Loucy (cell line): ENCODE measurements around the gene USHBP1.

ENCODE experiments used
- H2AFZ ChIP-seq: fragments of 200-600 bp; sonication (generic); 2 replicates; pipeline ENCODE4 v1.6.0; 2016; ENCODE audit warnings: antibody characterized with exemption, mild to moderate bottlenecking, low read length, moderate library complexity
- H3F3A ChIP-seq: fragments of 200-600 bp; 2 replicates; pipeline ENCODE4 v1.6.0; 2016; ENCODE audit warnings: antibody characterized with exemption, low read depth, mild to moderate bottlenecking
- H3K27me3 ChIP-seq: fragments of 200-600 bp; sonication (generic); 2 replicates; pipeline ENCODE4 v1.6.1; 2014; ENCODE audit warnings: low read length, mild to moderate bottlenecking; ENCODE audit not compliant: insufficient read depth, poor library complexity, severe bottlenecking
- H3K36me3 ChIP-seq: fragments of 200-600 bp; sonication (generic); 2 replicates; pipeline ENCODE4 v1.6.1; 2016; ENCODE audit warnings: low read length; ENCODE audit not compliant: insufficient read depth
- H3K4me1 ChIP-seq: fragments of 200-600 bp; sonication (generic); 2 replicates; pipeline ENCODE4 v1.5.1; 2014; ENCODE audit warnings: low read length, mild to moderate bottlenecking; ENCODE audit not compliant: insufficient read depth, poor library complexity, severe bottlenecking
- H3K4me2 ChIP-seq: fragments of 200-600 bp; sonication (generic); 2 replicates; pipeline ENCODE4 v1.6.0; 2014; ENCODE audit warnings: antibody characterized with exemption, low read length, low read depth, mild to moderate bottlenecking; ENCODE audit not compliant: poor library complexity, severe bottlenecking
- H3K4me3 ChIP-seq: fragments of 200-600 bp; sonication (generic); 2 replicates; pipeline ENCODE4 v1.5.1; 2014; ENCODE audit warnings: low read length, mild to moderate bottlenecking, mixed read lengths; ENCODE audit not compliant: poor library complexity, severe bottlenecking
- H3K79me2 ChIP-seq: fragments of 200-600 bp; sonication (generic); 2 replicates; pipeline ENCODE4 v1.6.1; 2014; ENCODE audit warnings: low read length; ENCODE audit not compliant: insufficient read depth
- H3K9ac ChIP-seq: fragments of 200-600 bp; sonication (generic); 2 replicates; pipeline ENCODE4 v1.6.0; 2014; ENCODE audit warnings: mild to moderate bottlenecking, low read depth, low read length, moderate library complexity; ENCODE audit not compliant: poor library complexity, severe bottlenecking
- H3K9me2 ChIP-seq: fragments of 200-600 bp; sonication (generic); replicated peaks from 2 replicates; pipeline ENCODE4 v1.6.1; 2016; ENCODE audit warnings: low read depth, low read length, mixed read lengths
- H3K9me3 ChIP-seq: fragments of 200-600 bp; sonication (generic); 2 replicates; pipeline ENCODE4 v1.6.1; 2014; ENCODE audit warnings: mild to moderate bottlenecking, antibody characterized with exemption, low read length, low read depth; ENCODE audit not compliant: insufficient read depth
- H4K20me1 ChIP-seq: fragments of 200-600 bp; sonication (generic); 2 replicates; pipeline ENCODE4 v1.6.0; 2014; ENCODE audit warnings: antibody characterized with exemption, low read length, mild to moderate bottlenecking; ENCODE audit not compliant: insufficient read depth, poor library complexity, severe bottlenecking
- CTCF ChIP-seq: fragments of 200-600 bp; sonication (generic); conservative IDR thresholded peaks from 2 replicates; pipeline ENCODE4 v1.5.1; 2014; ENCODE audit warnings: mild to moderate bottlenecking, antibody characterized with exemption, low read length
- EZH2phosphoT487 ChIP-seq: fragments of 200-600 bp; IDR thresholded peaks from 2 replicates; pipeline ENCODE4 v1.6.1; 2018; ENCODE audit warnings: antibody characterized with exemption, mild to moderate bottlenecking, moderate library complexity, borderline replicate concordance

Gene USHBP1

GRCh38 chr19:17225053-17225452 is 39.5 kb downstream of the USHBP1 start:
- no peaks in the 10 kb centered on the region for H3K36me3 ChIP-seq
- H3K4me3 ChIP-seq = no peak overlapping the region
- H3K9me2 ChIP-seq = no peaks in the 10 kb centered on the region
- TF ChIP-seq EZH2phosphoT487 = no peak
- TF ChIP-seq CTCF = no peak
- H4K20me1 ChIP-seq = no peaks in the 10 kb centered on the region
- H3K4me1 ChIP-seq = peaks cover 6% of the 10 kb centered on the region
- H2AFZ ChIP-seq = no peak overlapping the region
- no peaks in the 10 kb centered on the region for H3K9me3 ChIP-seq
- H3K4me2 ChIP-seq = no peak overlapping the region
- H3K79me2 ChIP-seq = no peaks in the 10 kb centered on the region
- no peak overlapping the region for H3K9ac ChIP-seq
- no peaks in the 10 kb centered on the region for H3K27me3 ChIP-seq
- H3F3A ChIP-seq = no peaks in the 10 kb centered on the region

- H3K79me2 ChIP-seq = peaks cover 9% of the 10 kb centered on the region; the same call in 1 of the 2 replicates
- no peaks in the 10 kb centered on the region for H4K20me1 ChIP-seq
- H3K4me1 ChIP-seq = peaks cover 9% of the 10 kb centered on the region
- H3K9me2 ChIP-seq = no peaks in the 10 kb centered on the region
- H2AFZ ChIP-seq = no peak overlapping the region
- no peak for TF ChIP-seq CTCF
- H3F3A ChIP-seq = no peaks in the 10 kb centered on the region
- H3K9me3 ChIP-seq = no peaks in the 10 kb centered on the region
- H3K36me3 ChIP-seq = no peaks in the 10 kb centered on the region
- no peaks in the 10 kb centered on the region for H3K27me3 ChIP-seq
- no peak overlapping the region for H3K4me2 ChIP-seq
- H3K4me3 ChIP-seq = no peak overlapping the region
- H3K9ac ChIP-seq = no peak overlapping the region
Measured at GRCh38 chr19:17220207-17220758, 44.3 kb downstream of the USHBP1 start.

GRCh38 chr19:17219286-17219685 is 45.3 kb downstream of the USHBP1 start:
- Histone ChIP-seq H3K27me3 (no peaks in the 10 kb centered on the region), H2AFZ (no peak overlapping the region), H3K4me2 (no peak overlapping the region), H3K79me2 (peaks cover 9% of the 10 kb centered on the region; the same call in 1 of the 2 replicates), H3K9me3 (no peaks in the 10 kb centered on the region), H3K9me2 (no peaks in the 10 kb centered on the region), H3K36me3 (no peaks in the 10 kb centered on the region), H3K4me1 (peaks cover 15% of the 10 kb centered on the region), H3K9ac (no peak overlapping the region), H4K20me1 (no peaks in the 10 kb centered on the region), H3K4me3 (no peak overlapping the region), H3F3A (no peaks in the 10 kb centered on the region)
- TF ChIP-seq CTCF = no peak
- no peak for TF ChIP-seq EZH2phosphoT487
